Astrocyte (in vitro differentiated cells and primary cell): Measurements from ENCODE around the gene NUTM2D.
"Not testable (repeated sequence)": the region's sequence is repeated elsewhere in the genome, so short reads cannot be mapped to it uniquely, and the experiment has no call there.

Source experiments
- EZH2 ChIP-seq: IDR thresholded peaks from 2 replicates; pipeline ENCODE4 v1.6.1; 2012; ENCODE audit warnings: mild to moderate bottlenecking, low read length, inconsistent platforms; ENCODE audit not compliant: insufficient read depth
- TF ChIP-seq, protein P1 (sequence below): IDR thresholded peaks from 2 replicates; pipeline ENCODE4 v1.5.1; 2011; ENCODE audit warnings: low read depth, mild to moderate bottlenecking, inconsistent platforms, low read length, moderate library complexity; ENCODE audit not compliant: insufficient read depth

DNA sequence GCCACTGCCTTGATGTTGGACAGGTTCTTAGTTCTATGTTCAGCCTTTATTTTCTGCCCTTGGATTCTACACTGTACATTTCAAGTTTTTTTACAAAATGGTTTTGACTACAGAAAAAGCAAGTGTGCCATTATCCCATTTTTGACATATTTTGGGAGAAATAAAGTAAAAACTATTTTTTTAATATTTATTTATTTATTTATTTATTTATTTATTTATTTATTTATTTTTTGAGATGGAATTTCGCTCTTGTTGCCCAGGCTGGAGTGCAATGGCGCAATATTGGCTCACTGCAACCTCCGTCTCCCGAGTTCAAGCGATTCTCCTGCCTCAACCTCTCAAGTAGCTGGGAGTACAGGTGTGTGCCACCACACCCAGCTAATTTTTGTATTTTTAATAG is 33.0 kb upstream of the NUTM2D start:
- TF ChIP-seq, protein P1, sequence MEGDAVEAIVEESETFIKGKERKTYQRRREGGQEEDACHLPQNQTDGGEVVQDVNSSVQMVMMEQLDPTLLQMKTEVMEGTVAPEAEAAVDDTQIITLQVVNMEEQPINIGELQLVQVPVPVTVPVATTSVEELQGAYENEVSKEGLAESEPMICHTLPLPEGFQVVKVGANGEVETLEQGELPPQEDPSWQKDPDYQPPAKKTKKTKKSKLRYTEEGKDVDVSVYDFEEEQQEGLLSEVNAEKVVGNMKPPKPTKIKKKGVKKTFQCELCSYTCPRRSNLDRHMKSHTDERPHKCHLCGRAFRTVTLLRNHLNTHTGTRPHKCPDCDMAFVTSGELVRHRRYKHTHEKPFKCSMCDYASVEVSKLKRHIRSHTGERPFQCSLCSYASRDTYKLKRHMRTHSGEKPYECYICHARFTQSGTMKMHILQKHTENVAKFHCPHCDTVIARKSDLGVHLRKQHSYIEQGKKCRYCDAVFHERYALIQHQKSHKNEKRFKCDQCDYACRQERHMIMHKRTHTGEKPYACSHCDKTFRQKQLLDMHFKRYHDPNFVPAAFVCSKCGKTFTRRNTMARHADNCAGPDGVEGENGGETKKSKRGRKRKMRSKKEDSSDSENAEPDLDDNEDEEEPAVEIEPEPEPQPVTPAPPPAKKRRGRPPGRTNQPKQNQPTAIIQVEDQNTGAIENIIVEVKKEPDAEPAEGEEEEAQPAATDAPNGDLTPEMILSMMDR, result not testable (repeated sequence)
- TF ChIP-seq EZH2, result not testable (repeated sequence)
